Prostate gland (tissue), 1 donor: ENCODE results near the gene SEMA4F.

Experiments used
- POLR2A ChIP-seq: fragments of 450-650 bp; IDR thresholded peaks from one replicate; pipeline ENCODE4 v1.6.1; 2016; ENCODE audit warnings: antibody characterized with exemption, mild to moderate bottlenecking
- POLR2AphosphoS5 ChIP-seq: sonication (generic); formaldehyde crosslinking; IDR thresholded peaks from one replicate; pipeline ENCODE4 v1.6.1; 2017; ENCODE audit warnings: antibody characterized with exemption

GRCh38 chr2:74682501-74682900 is 28.5 kb downstream of the SEMA4F start:
- TF ChIP-seq POLR2AphosphoS5 (no peak), POLR2A (no peak)
